ENCODE data around the gene ALDH5A1. TPM values are rescaled to one million over a fixed set of nuclear protein-coding genes. Genes with fewer than 3 reads are reported as not detected.

The ALDH5A1 gene
- total and polyA plus RNA-seq, 12 donors: 1.9 to 45.5 (median 29.5) TPM

- Histone ChIP-seq H3K4me1 (peaks cover 0 to 6% (median 0%) of the 10 kb centered on the region in 9 donors), H3K27ac (no peak overlapping the region), H3K27me3 (peaks cover 0 to 35% (median 15%) of the 10 kb centered on the region in 7 donors), H3K9me3 (no peaks in the 10 kb centered on the region), H3K36me3 (no peaks in the 10 kb centered on the region), H3K4me3 (no peak overlapping the region)
- DNase-seq (no peak), ATAC-seq (no peak)
- 85 to 86% methylated on average over 13 of the region's 13 CpGs for WGBS, 2 donors
- intact Hi-C loops (cut with DNase I): no loop called here
- TF ChIP-seq CTCF (IDR thresholded peaks at IDR 0.05): no peak
Measured at GRCh38 chr6:24549674-24550353, 55.0 kb downstream of the ALDH5A1 start.

- H3K9me3 ChIP-seq: no peaks in the 10 kb centered on the region
- H3K27ac ChIP-seq: no peak overlapping the region
- H3K27me3 ChIP-seq: peaks cover 0 to 29% (median 15%) of the 10 kb centered on the region in 7 donors
- no peak for TF ChIP-seq CTCF (IDR thresholded peaks at IDR 0.05)
- no peak overlapping the region for H3K4me3 ChIP-seq
- ATAC-seq: no peak
- intact Hi-C loops (cut with DNase I): no loop called here
- no peak for DNase-seq
- H3K36me3 ChIP-seq: no peaks in the 10 kb centered on the region
- WGBS, 2 donors: 92 to 98% methylated on average over 5 of the region's 5 CpGs
- peaks cover 0 to 6% (median 0%) of the 10 kb centered on the region in 9 donors for H3K4me1 ChIP-seq
Measured at GRCh38 chr6:24551139-24551538, 56.4 kb downstream of the ALDH5A1 start.

GRCh38 chr6:24554474-24554873 lies 59.7 kb downstream of the ALDH5A1 start:
- TF ChIP-seq CTCF (IDR thresholded peaks at IDR 0.05): no peak
- no peak overlapping the region for H3K27ac ChIP-seq
- H3K36me3 ChIP-seq: no peaks in the 10 kb centered on the region
- no peaks in the 10 kb centered on the region for H3K4me1 ChIP-seq
- H3K4me3 ChIP-seq: no peak overlapping the region
- DNase-seq (no peak), ATAC-seq (no peak)
- no peaks in the 10 kb centered on the region for H3K9me3 ChIP-seq
- 89 to 97% methylated on average over 1 of the region's 1 CpG for WGBS, 2 donors
- peaks cover 0 to 4% (median 0%) of the 10 kb centered on the region in 7 donors for H3K27me3 ChIP-seq
- intact Hi-C loops (cut with DNase I): no loop called here

GRCh38 chr6:24558516-24558915 lies 63.7 kb downstream of the ALDH5A1 start:
- DNase-seq (no peak), ATAC-seq (no peak)
- H3K9me3 ChIP-seq: no peaks in the 10 kb centered on the region
- intact Hi-C loops (cut with DNase I): no loop called here
- H3K36me3 ChIP-seq: no peaks in the 10 kb centered on the region
- TF ChIP-seq CTCF (IDR thresholded peaks at IDR 0.05): no peak
- peaks cover 0 to 11% (median 0%) of the 10 kb centered on the region in 7 donors for H3K27me3 ChIP-seq
- H3K27ac ChIP-seq: no peak overlapping the region
- no peaks in the 10 kb centered on the region for H3K4me1 ChIP-seq
- H3K4me3 ChIP-seq: no peak overlapping the region
